ENCODE measurements around the gene MGAT3.

MGAT3 gene

DNA sequence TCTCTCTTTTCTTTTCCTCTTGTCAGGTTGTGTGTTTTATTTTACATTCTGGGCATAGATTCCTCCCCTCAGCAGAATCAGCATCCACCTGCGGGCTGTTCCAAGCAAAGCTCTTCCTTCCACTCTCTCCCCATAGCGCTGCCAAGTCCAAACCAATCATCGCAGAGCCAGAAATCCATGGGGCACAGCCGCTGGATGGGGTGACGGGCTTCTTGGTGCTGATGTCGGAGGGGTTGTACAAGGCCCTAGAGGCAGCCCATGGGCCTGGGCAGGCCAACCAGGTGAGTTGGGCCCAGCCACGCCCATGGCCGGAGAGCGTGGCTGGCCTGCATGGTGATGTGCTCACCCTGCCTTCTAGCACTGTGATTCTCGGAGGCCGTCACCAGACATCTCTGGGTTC is 35.1 kb upstream of the MGAT3 start:
- no peaks in the 10 kb centered on the region for H3K9me3 Mint-ChIP-seq
- no peak for DNase-seq
- no peak overlapping the region for H3K4me3 Mint-ChIP-seq
- H3K27me3 Mint-ChIP-seq, result no peaks in the 10 kb centered on the region
- no peaks in the 10 kb centered on the region for H3K4me1 Mint-ChIP-seq
- ATAC-seq (replicated peaks), result no peak
- H3K27ac Mint-ChIP-seq, result no peak overlapping the region
- H3K36me3 Mint-ChIP-seq, result peaks cover 43 to 58% of the 10 kb centered on the region in 2 donors

DNA sequence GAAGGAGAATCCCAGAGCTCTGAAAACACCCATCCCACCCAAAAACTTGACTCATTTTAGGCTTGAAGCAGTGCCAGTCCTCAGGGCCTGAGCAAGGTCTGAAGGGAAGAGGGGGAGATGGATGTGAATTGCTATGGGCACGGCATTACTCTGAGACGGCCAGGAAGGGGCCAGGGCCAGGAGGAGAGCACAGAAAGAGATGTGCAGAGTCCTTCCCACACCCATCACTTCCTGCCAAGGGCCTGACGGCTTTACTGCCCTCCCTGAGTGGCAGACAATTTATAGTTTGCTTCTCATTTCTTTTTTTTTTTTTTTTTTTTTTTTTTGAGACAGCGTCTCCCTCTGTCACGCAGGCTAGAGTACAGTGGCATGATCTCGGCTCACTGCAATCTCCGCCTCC is 34.7 kb upstream of the MGAT3 start:
- Mint-ChIP-seq H3K9me3 (no peaks in the 10 kb centered on the region), H3K27me3 (no peaks in the 10 kb centered on the region), H3K27ac (no peak overlapping the region), H3K36me3 (peaks cover 46 to 58% of the 10 kb centered on the region in 2 donors), H3K4me1 (no peaks in the 10 kb centered on the region), H3K4me3 (no peak overlapping the region)
- DNase-seq (no peak), ATAC-seq (replicated peaks) (no peak)

DNA sequence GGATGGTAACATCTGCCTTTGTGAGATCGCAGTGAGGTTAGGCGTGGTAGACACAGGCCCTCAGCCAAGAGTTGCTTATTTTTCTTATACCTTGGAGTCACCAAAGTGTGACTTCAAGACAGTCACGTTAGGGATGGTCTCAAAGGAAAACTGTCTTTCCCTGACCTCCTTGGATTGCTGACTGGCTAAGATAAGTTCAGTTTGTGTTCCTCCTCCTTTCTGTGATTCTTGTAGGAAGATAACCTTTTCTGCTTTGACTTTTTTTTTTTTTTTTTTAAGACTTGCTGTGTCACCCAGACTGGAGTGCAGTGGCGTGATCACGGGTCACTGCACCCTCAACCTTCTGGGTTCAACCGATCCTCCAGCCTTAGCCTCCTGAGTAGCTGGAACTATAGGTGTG is 34.1 kb upstream of the MGAT3 start:
- no peak for DNase-seq
- H3K4me3 Mint-ChIP-seq, result no peak overlapping the region
- peaks cover 41 to 59% of the 10 kb centered on the region in 2 donors for H3K36me3 Mint-ChIP-seq
- no peaks in the 10 kb centered on the region for H3K9me3 Mint-ChIP-seq
- no peak overlapping the region for H3K27ac Mint-ChIP-seq
- no peaks in the 10 kb centered on the region for H3K4me1 Mint-ChIP-seq
- ATAC-seq (replicated peaks), result no peak
- no peaks in the 10 kb centered on the region for H3K27me3 Mint-ChIP-seq

DNA sequence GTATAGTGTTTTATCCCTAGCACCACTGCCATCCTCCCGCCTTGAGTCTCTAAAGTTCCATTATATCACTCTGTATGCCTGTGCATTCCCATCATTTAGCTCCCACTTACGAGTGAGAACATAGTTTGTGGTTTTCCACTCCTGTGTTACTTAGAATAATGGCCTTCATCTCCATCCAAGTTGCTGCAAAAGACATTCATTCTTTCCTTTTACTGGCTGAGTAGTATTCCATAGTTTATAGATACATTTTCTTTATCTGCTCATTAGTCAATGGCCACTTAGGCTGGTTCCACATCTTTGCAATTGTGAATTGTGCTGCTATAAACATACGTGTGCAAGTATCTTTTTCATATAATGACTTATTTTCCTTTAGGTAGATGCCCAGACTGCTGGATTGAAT is 32.8 kb upstream of the MGAT3 start:
- Mint-ChIP-seq H3K4me1 (no peaks in the 10 kb centered on the region), H3K27ac (no peak overlapping the region), H3K9me3 (no peaks in the 10 kb centered on the region), H3K36me3 (peaks cover 42 to 53% of the 10 kb centered on the region in 2 donors), H3K4me3 (no peak overlapping the region), H3K27me3 (no peaks in the 10 kb centered on the region)
- DNase-seq (no peak), ATAC-seq (replicated peaks) (no peak)

DNA sequence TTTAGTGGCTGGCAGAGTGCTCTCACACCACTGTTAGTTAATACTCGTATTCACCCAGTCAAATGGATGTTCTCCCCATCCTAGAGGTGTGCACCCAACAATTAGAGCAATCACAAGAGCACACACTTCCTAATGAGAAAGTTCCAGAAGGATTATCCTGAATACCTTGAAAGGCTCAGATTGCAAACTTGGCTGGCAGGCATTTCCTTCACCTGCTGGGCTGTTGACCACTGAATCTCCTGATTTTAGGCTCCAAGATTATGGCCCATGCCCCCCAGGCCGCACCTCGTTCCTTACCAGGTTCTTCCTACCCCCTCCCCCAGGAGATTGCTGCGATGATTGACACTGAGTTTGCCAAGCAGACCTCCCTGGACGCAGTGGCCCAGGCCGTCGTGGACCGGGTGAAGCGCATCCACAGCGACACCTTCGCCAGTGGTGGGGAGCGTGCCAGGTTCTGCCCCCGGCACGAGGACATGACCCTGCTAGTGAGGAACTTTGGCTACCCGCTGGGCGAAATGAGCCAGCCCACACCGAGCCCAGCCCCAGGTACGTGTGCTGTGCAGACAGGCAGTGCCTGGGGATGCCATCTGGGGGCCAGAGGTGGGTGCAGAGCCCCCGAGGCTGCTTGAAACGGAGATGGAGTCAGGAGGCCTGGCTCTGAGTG is 30.3 kb upstream of the MGAT3 start:
- peaks cover 45 to 48% of the 10 kb centered on the region in 2 donors for H3K36me3 Mint-ChIP-seq

DNA sequence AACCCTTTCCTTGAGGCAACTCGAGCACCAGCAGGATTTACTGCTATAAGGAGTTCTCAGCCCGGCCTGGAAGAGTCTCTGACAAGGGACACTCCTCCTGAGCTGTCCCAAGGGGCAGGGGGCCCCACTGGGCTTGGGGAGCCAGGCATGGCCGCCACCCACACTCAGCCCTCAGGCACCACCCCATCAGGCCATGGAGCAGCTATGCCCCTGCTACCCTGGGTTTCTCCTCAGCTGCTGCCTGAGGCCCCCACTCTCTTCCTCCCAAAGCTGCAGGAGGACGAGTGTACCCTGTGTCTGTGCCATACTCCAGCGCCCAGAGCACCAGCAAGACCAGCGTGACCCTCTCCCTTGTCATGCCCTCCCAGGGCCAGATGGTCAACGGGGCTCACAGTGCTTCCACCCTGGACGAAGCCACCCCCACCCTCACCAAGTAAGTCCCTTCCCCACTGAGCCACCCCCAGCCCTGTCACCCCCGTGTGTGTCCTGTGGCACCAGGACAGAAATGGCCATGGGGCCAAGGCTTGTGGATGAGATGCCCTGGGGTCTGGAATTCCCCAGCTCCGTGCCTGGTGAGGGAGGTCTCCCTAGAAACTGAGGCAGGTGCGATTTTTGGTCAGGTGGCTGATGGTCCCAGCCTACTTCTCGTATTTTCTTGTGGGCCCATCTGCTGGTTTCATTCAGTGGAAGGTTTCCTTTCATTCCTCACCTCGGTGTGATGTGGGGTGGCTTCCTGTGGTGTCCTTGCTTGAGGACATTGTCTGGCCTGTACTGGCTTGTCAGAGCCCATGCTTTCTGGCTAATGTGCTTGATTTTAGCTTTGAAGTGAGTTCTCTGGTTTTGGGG is 28.8 kb upstream of the MGAT3 start:
- H3K27ac Mint-ChIP-seq, result no peak overlapping the region
- DNase-seq (no peak), ATAC-seq (replicated peaks) (no peak)
- peaks cover 41 to 48% of the 10 kb centered on the region in 2 donors for H3K36me3 Mint-ChIP-seq
- H3K27me3 Mint-ChIP-seq, result no peaks in the 10 kb centered on the region
- no peaks in the 10 kb centered on the region for H3K9me3 Mint-ChIP-seq
- H3K4me1 Mint-ChIP-seq, result no peaks in the 10 kb centered on the region
- no peak overlapping the region for H3K4me3 Mint-ChIP-seq

More for the DNA sequence above, 30.3 kb upstream of the MGAT3 start:
- no peak for ATAC-seq (replicated peaks)
- DNase-seq, result no peak
- Mint-ChIP-seq H3K27ac (no peak overlapping the region), H3K9me3 (no peaks in the 10 kb centered on the region), H3K4me3 (no peak overlapping the region), H3K27me3 (no peaks in the 10 kb centered on the region), H3K4me1 (no peaks in the 10 kb centered on the region)

DNA sequence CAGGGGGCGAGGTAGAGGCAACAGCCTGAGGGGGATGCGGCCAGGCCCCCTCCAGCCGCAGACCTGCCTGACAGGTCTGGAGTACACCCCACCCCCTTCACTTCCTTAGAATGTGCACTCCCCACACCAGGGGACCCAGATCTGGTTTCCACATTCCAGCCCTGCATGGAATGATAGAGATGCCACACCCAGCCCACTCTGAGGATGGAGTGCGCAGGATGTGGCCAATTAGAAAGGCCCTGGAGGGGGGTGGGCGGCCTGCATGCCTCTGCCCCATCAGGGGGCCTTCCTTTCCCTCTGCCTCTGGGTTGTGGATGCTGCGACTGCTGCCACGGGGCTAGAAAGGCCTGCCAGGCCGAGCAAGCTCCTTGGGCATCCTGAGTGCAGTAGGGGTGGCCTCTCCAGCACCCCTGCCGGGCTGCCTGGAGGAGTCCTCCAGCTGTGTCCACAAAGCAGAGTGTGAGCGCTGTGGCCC is 28.2 kb upstream of the MGAT3 start:
- H3K27ac Mint-ChIP-seq, result no peak overlapping the region
- peaks cover 41 to 49% of the 10 kb centered on the region in 2 donors for H3K36me3 Mint-ChIP-seq
- no peak overlapping the region for H3K4me3 Mint-ChIP-seq
- no peaks in the 10 kb centered on the region for H3K4me1 Mint-ChIP-seq
- ATAC-seq (replicated peaks), result no peak
- H3K27me3 Mint-ChIP-seq, result no peaks in the 10 kb centered on the region
- no peaks in the 10 kb centered on the region for H3K9me3 Mint-ChIP-seq
- DNase-seq, result no peak

DNA sequence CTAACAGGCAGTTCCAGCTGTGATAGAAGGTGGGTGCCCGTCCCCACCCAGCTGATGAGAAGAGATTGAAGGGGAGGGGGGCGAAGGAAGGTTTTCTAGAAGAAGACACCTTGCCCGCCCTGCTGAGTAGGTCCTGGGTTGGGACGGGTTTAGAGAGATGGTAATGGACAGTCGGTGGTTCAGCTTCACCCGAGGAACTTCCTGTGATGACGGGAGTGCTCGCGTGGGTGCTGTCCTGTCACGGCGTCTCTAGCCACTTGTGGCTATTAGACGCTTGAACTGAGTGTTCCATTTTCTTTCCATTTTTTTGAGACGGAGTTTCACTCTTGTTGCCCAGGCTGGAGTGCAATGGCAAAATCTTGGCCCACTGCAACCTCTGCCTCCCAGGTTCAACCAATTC is 27.6 kb upstream of the MGAT3 start:
- DNase-seq, result no peak
- no peak overlapping the region for H3K27ac Mint-ChIP-seq

DNA sequence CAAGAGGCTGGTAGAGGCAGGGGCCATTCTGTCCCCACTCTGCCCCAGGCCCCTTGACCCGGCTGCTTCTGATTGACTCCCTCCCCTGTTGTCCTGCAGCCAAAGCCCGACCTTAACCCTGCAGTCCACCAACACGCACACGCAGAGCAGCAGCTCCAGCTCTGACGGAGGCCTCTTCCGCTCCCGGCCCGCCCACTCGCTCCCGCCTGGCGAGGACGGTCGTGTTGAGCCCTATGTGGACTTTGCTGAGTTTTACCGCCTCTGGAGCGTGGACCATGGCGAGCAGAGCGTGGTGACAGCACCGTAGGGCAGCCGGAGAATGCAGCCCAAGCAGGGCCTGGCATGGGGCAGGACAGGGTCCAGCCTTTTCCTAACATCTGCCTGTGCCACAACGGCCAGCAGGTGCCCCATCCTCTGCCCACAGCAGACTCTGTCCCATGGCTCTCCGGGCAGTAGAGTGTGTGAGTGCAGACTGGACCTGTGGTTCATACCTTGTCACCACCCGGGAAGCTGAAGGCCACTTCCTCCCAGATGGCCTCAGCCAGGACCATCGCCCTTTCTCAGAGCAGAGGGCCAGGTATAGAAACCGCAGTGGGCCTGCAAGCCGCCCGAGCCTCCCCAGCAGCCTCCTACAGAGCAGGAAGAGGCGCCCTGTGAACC is 26.8 kb upstream of the MGAT3 start:
- no peak overlapping the region for H3K27ac Mint-ChIP-seq
- no peak for DNase-seq
- H3K4me3 Mint-ChIP-seq, result no peak overlapping the region
- peaks cover 40 to 50% of the 10 kb centered on the region in 2 donors for H3K36me3 Mint-ChIP-seq
- no peak for ATAC-seq (replicated peaks)
- H3K9me3 Mint-ChIP-seq, result no peaks in the 10 kb centered on the region
- H3K4me1 Mint-ChIP-seq, result no peaks in the 10 kb centered on the region
- no peaks in the 10 kb centered on the region for H3K27me3 Mint-ChIP-seq

More for the DNA sequence above, 27.6 kb upstream of the MGAT3 start:
- H3K4me3 Mint-ChIP-seq, result no peak overlapping the region
- no peaks in the 10 kb centered on the region for H3K4me1 Mint-ChIP-seq
- ATAC-seq (replicated peaks), result no peak
- H3K36me3 Mint-ChIP-seq, result peaks cover 37 to 47% of the 10 kb centered on the region in 2 donors
- H3K27me3 Mint-ChIP-seq, result no peaks in the 10 kb centered on the region
- H3K9me3 Mint-ChIP-seq, result no peaks in the 10 kb centered on the region

DNA sequence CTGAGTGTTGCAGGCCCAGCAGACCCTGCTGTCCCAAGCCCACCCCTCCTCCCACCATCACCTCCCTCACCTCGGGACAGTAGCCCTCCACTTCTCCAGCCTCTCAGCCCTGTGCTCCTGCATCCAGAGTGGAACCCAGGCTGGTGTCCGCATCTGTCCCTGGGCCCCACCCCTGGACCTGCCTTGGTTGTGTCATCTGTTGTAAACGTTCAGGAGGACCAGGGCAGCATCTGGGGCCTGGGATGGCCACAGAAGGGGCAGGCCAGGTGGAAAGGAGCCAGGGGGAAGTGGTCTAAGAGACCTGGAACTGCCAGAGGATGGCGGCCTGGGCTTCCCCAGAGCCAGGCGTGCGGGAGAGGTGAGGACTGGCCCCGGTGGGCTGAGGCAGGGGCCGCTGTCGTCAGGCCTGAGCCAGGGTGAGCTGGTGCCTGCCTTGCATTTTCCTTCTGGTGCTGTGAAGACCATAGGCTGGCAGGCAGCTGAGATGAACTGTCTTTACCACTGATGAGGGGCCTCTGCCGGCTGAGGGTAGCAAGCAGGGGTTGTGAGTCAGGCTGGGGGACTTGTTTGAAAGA is 26.1 kb upstream of the MGAT3 start:
- ATAC-seq (replicated peaks) (no peak), DNase-seq (no peak)
- H3K4me3 Mint-ChIP-seq, result no peak overlapping the region
- no peak overlapping the region for H3K27ac Mint-ChIP-seq
- H3K4me1 Mint-ChIP-seq, result no peaks in the 10 kb centered on the region
- no peaks in the 10 kb centered on the region for H3K9me3 Mint-ChIP-seq
- H3K36me3 Mint-ChIP-seq, result peaks cover 39 to 50% of the 10 kb centered on the region in 2 donors
- no peaks in the 10 kb centered on the region for H3K27me3 Mint-ChIP-seq

DNA sequence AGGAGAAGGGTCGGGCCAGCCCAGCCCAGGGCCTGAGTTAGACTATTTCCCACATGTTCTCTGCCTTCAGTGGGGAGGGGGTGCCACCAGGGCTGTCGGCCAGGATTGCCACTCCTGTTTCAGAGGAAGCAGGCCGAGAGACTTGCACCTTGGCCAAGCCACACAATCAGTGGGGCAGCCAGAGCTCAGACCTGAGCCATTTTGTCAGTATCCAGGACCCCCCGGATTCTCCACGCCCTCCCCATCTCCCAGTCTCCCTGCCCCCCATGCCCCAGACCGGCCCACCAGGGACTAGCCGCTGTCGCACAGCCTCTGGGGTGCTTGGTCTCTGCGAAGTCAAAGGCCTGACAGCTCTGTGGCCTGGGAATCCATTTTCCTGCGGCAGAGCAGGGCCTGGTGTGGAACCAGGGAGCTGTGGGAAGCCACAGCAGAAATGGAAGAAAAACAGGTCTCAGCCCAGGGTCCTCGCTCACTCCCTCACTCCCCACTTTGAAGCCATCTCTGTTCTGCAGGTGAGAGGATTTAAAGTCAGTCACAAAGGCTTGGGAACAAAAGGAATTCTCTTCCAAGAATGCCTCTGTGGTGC is 25.5 kb upstream of the MGAT3 start:
- Mint-ChIP-seq H3K9me3 (no peaks in the 10 kb centered on the region), H3K27ac (no peak overlapping the region), H3K4me1 (peaks cover 0 to under 1% of the 10 kb centered on the region in 2 donors), H3K36me3 (peaks cover 39 to 50% of the 10 kb centered on the region in 2 donors), H3K27me3 (no peaks in the 10 kb centered on the region), H3K4me3 (no peak overlapping the region)
- DNase-seq, result no peak
- ATAC-seq (replicated peaks), result no peak

DNA sequence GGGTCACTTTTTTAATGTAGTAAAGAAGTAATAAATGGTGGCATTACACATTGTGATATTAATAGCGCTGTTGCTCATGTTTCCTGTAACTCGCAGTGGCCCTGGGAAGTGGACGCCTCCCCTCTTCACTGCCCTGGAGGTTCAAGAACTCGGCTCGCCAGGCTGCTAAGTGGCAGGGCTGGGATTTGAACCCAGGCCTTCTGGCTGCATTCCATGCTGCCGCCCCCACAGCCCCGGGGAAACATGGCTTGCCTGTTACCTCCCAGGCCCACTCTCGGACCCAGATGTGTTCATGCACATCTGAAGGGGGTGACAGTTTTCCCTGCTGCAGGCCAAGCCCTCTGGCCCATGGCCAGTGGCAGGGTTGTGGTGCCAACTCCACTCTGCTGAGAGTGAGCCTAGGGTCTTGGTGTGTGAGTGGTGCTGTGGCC is 25.0 kb upstream of the MGAT3 start:
- Mint-ChIP-seq H3K27me3 (no peaks in the 10 kb centered on the region), H3K4me1 (peaks cover 3 to 6% of the 10 kb centered on the region in 2 donors), H3K27ac (no peak overlapping the region), H3K4me3 (no peak overlapping the region), H3K36me3 (peaks cover 35 to 46% of the 10 kb centered on the region in 2 donors), H3K9me3 (no peaks in the 10 kb centered on the region)
- DNase-seq (no peak), ATAC-seq (replicated peaks) (no peak)

DNA sequence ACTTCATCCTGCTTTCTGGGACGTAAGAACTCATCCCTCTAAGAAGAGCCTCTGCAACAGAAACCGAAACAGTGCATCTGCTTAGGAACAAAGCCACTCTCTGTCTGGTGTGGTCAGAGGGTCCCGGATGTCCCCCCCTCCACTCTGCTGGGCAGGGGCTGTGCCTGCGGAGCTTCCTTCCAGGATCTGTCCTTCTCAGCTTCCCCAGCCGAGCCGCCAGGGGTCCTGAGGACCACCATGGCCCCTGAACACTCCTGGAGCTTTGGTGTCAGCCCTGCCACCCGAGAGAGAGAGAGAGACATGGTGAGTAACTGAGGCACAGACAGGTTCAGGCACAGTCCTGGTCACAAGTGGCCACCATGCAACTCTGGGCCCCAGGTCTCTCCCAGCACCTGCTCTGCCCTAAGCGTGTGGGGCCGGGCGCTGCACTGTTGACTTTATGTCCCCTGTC is 24.4 kb upstream of the MGAT3 start:
- Mint-ChIP-seq H3K36me3 (peaks cover 32 to 41% of the 10 kb centered on the region in 2 donors), H3K9me3 (no peaks in the 10 kb centered on the region)

More for the DNA sequence above, 24.4 kb upstream of the MGAT3 start:
- ATAC-seq (replicated peaks) (no peak), DNase-seq (no peak)
- H3K4me1 Mint-ChIP-seq, result peaks cover 7 to 11% of the 10 kb centered on the region in 2 donors
- H3K4me3 Mint-ChIP-seq, result no peak overlapping the region
- H3K27me3 Mint-ChIP-seq, result no peaks in the 10 kb centered on the region
- H3K27ac Mint-ChIP-seq, result no peak overlapping the region
